Measurements from ENCODE around the gene NELL1. TPM values are rescaled to one million over a fixed set of nuclear protein-coding genes. Genes with fewer than 3 reads are reported as not detected.

Gene NELL1
- total RNA-seq, 2 donors from 2014 or later = 1.8 to 10.3 TPM

- no peak overlapping the region for H3K4me3 ChIP-seq
- H3K27ac ChIP-seq = no peak overlapping the region
- H3K36me3 ChIP-seq = no peaks in the 10 kb centered on the region
- H3K27me3 ChIP-seq (replicated peaks; ENCODE audit: insufficient read depth) = no peaks in the 10 kb centered on the region
- TF ChIP-seq POLR2AphosphoS5 (IDR thresholded peaks at IDR 0.05) = no peak
- TF ChIP-seq POLR2A (IDR thresholded peaks at IDR 0.05) = no peak
- TF ChIP-seq CTCF (IDR thresholded peaks at IDR 0.05) = no peak
- H3K4me1 ChIP-seq (replicated peaks) = no peaks in the 10 kb centered on the region
- 91% methylated on average over 3 of the region's 3 CpGs for WGBS
- H3K9me3 ChIP-seq = no peaks in the 10 kb centered on the region
- no peak for DNase-seq (ENCODE audit: low spot score)
- intact Hi-C loops (cut with DNase I) = no loop called here
These were observed 778.5 kb downstream of the NELL1 start for GRCh38 chr11:21447871-21448270.

- Histone ChIP-seq H3K27me3 (replicated peaks; ENCODE audit: insufficient read depth) (no peaks in the 10 kb centered on the region), H3K4me1 (replicated peaks) (no peaks in the 10 kb centered on the region), H3K9me3 (no peaks in the 10 kb centered on the region), H3K36me3 (no peaks in the 10 kb centered on the region), H3K27ac (no peak overlapping the region), H3K4me3 (no peak overlapping the region)
- TF ChIP-seq POLR2AphosphoS5 (IDR thresholded peaks at IDR 0.05) = no peak
- no peak for TF ChIP-seq CTCF (IDR thresholded peaks at IDR 0.05)
- no peak for TF ChIP-seq POLR2A (IDR thresholded peaks at IDR 0.05)
- no peak for DNase-seq (ENCODE audit: low spot score)
- WGBS = 67% methylated on average over 1 of the region's 1 CpG
- intact Hi-C loops (cut with DNase I) = no loop called here
These were observed 786.8 kb downstream of the NELL1 start for GRCh38 chr11:21456186-21456585.

- intact Hi-C loops (cut with DNase I) = no loop called here
- TF ChIP-seq POLR2AphosphoS5 (IDR thresholded peaks at IDR 0.05) = no peak
- TF ChIP-seq POLR2A (IDR thresholded peaks at IDR 0.05) = no peak
- no peak for TF ChIP-seq CTCF (IDR thresholded peaks at IDR 0.05)
- no peaks in the 10 kb centered on the region for H3K36me3 ChIP-seq
- H3K4me3 ChIP-seq = no peak overlapping the region
- no peaks in the 10 kb centered on the region for H3K4me1 ChIP-seq (replicated peaks)
- no peak overlapping the region for H3K27ac ChIP-seq
- H3K27me3 ChIP-seq (replicated peaks; ENCODE audit: insufficient read depth) = no peaks in the 10 kb centered on the region
- no peak for DNase-seq (ENCODE audit: low spot score)
- no peaks in the 10 kb centered on the region for H3K9me3 ChIP-seq
These were observed 790.7 kb downstream of the NELL1 start for GRCh38 chr11:21460082-21460481.

- DNase-seq (ENCODE audit: low spot score) = no peak
- WGBS = 88% methylated on average over 1 of the region's 1 CpG
- no peak for TF ChIP-seq POLR2A (IDR thresholded peaks at IDR 0.05)
- TF ChIP-seq POLR2AphosphoS5 (IDR thresholded peaks at IDR 0.05) = no peak
- TF ChIP-seq CTCF (IDR thresholded peaks at IDR 0.05) = no peak
- Histone ChIP-seq H3K9me3 (no peaks in the 10 kb centered on the region), H3K36me3 (no peaks in the 10 kb centered on the region), H3K27ac (no peak overlapping the region), H3K4me1 (replicated peaks) (no peaks in the 10 kb centered on the region), H3K4me3 (no peak overlapping the region), H3K27me3 (replicated peaks; ENCODE audit: insufficient read depth) (no peaks in the 10 kb centered on the region)
- intact Hi-C loops (cut with DNase I) = no loop called here
These were observed 792.3 kb downstream of the NELL1 start for GRCh38 chr11:21461701-21462100.

- Histone ChIP-seq H3K4me1 (replicated peaks) (no peaks in the 10 kb centered on the region), H3K9me3 (no peaks in the 10 kb centered on the region), H3K27me3 (replicated peaks; ENCODE audit: insufficient read depth) (no peaks in the 10 kb centered on the region), H3K27ac (no peak overlapping the region), H3K4me3 (no peak overlapping the region), H3K36me3 (no peaks in the 10 kb centered on the region)
- no peak for DNase-seq (ENCODE audit: low spot score)
- TF ChIP-seq CTCF (IDR thresholded peaks at IDR 0.05) (no peak), POLR2A (IDR thresholded peaks at IDR 0.05) (no peak), POLR2AphosphoS5 (IDR thresholded peaks at IDR 0.05) (no peak)
- intact Hi-C loops (cut with DNase I) = no loop called here
- WGBS = 46% methylated on average over 2 of the region's 2 CpGs
These were observed 795.3 kb downstream of the NELL1 start for GRCh38 chr11:21464601-21465193.

Data from prostate gland (tissue), 2 donors.